Naive thymus-derived CD4-positive, alpha-beta T cell (primary cell): ENCODE results near the gene LRP2. TPM values are rescaled to one million over a fixed set of nuclear protein-coding genes. Genes with fewer than 3 reads are reported as not detected.

Experiments
- ATAC-seq: fragments of 150-1000 bp; cut with Tn5 transposase; 2 replicates; pipeline ENCODE4 v1.10.0; 2021; ENCODE audit warnings: mild to moderate bottlenecking, moderate library complexity
- CTCF ChIA-PET: fragments of 350-600 bp; sonication (Branson Sonifier 250); formaldehyde crosslinking; loops from one replicate; lab custom pipeline; 2021; ENCODE audit warnings: antibody characterized with exemption; lab: Charles Lee
- POLR2A ChIA-PET: fragments of 350-600 bp; sonication (Branson Sonifier 250); formaldehyde crosslinking; loops from one replicate; lab custom pipeline; 2021; ENCODE audit warnings: antibody characterized with exemption, inconsistent platforms; lab: Charles Lee
- DNase-seq, 9 donors: peaks; one replicate each; pipeline versions ENCODE4 v3.0.0 to v3.0.0-alpha.2; 2020 to 2022; ENCODE audit warnings: mixed read lengths in 1 of 9
- H3K27ac ChIP-seq: one replicate; pipeline ENCODE4 v1.7.0; 2013; ENCODE audit warnings: mild to moderate bottlenecking, low read depth, low read length, moderate library complexity
- H3K27me3 ChIP-seq, 2 donors: one replicate each; pipeline ENCODE4 v1.7.0; 2013; ENCODE audit warnings: low read length in 2 of 2, mild to moderate bottlenecking in 2 of 2, moderate library complexity in 2 of 2; ENCODE audit not compliant: control insufficient read depth in 2 of 2, insufficient read depth in 2 of 2
- H3K36me3 ChIP-seq, 3 experiments: 1 replicate in 2 of 3; 2 replicates in 1 of 3; pipeline ENCODE4 v1.7.0; 2013; ENCODE audit warnings: low read length in 3 of 3, mild to moderate bottlenecking in 3 of 3, moderate library complexity in 1 of 3; ENCODE audit not compliant: insufficient read depth in 3 of 3, control insufficient read depth in 2 of 3
- H3K4me1 ChIP-seq, 2 donors: one replicate each; pipeline ENCODE4 v1.7.0; 2013; ENCODE audit warnings: low read length in 2 of 2, mild to moderate bottlenecking in 2 of 2, moderate library complexity in 1 of 2; ENCODE audit not compliant: control insufficient read depth in 2 of 2, insufficient read depth in 2 of 2
- H3K4me3 ChIP-seq: 2 replicates; pipeline ENCODE4 v1.7.0; 2013; ENCODE audit warnings: mild to moderate bottlenecking, low read length
- H3K9me3 ChIP-seq, 3 experiments: 1 replicate in 2 of 3; 2 replicates in 1 of 3; pipeline ENCODE4 v1.7.0; 2013; ENCODE audit warnings: low read length in 3 of 3; ENCODE audit not compliant: control insufficient read depth in 2 of 3
- H3K27ac Mint-ChIP-seq, 9 donors: one replicate each; pipeline ENCODE4 v1.8.0; 2020 to 2022; ENCODE audit warnings: mixed read lengths in 9 of 9, mild to moderate bottlenecking in 8 of 9, moderate library complexity in 5 of 9, inconsistent platforms in 2 of 9
- H3K27me3 Mint-ChIP-seq, 5 donors: one replicate each; pipeline ENCODE4 v1.8.0; 2021 to 2022; ENCODE audit warnings: mixed read lengths in 5 of 5, mild to moderate bottlenecking in 1 of 5
- H3K36me3 Mint-ChIP-seq, 5 donors: one replicate each; pipeline ENCODE4 v1.8.0; 2020 to 2022; ENCODE audit warnings: mixed read lengths in 5 of 5, mild to moderate bottlenecking in 3 of 5, inconsistent platforms in 1 of 5
- H3K4me1 Mint-ChIP-seq, 7 donors: one replicate each; pipeline ENCODE4 v1.8.0; 2020 to 2022; ENCODE audit warnings: mixed read lengths in 7 of 7, mild to moderate bottlenecking in 3 of 7, inconsistent platforms in 1 of 7
- H3K4me3 Mint-ChIP-seq, 10 donors: one replicate each; pipeline ENCODE4 v1.8.0; 2020 to 2022; ENCODE audit warnings: mild to moderate bottlenecking in 10 of 10, mixed read lengths in 10 of 10, moderate library complexity in 6 of 10, inconsistent platforms in 2 of 10
- H3K9me3 Mint-ChIP-seq, 11 donors: one replicate each; pipeline ENCODE4 v1.8.0; 2020 to 2022; ENCODE audit warnings: mixed read lengths in 11 of 11, mild to moderate bottlenecking in 4 of 11, inconsistent platforms in 1 of 11, moderate library complexity in 1 of 11
- intact Hi-C, 2 donors: fragments of 100-400 bp; cut with micrococcal nuclease; formaldehyde crosslinking; loops; one replicate each; pipeline ENCODE4 v1.15.1; 2023
- polyA plus RNA-seq, 2 donors: library from polyadenylated mRNA; unstranded; fragments of 300-500 nt; fragmentation: Illumina TruSeq; gene quantifications; one replicate each; pipeline ENCODE4 v1.2.3, GENCODE V29; 2021
- total RNA-seq, 6 experiments: library from RNA in 5 of 6; stranded (reverse) in 5 of 6; gene quantifications; 1 replicate in 5 of 6; 2 replicates in 1 of 6; pipeline ENCODE4 v1.2.3 and lab custom pipeline; 2021 to 2026

The LRP2 gene
- total and polyA plus RNA-seq, 7 experiments from 2014 or later: 0.15 TPM; not detected in 6

- H3K4me1 ChIP-seq: no peaks in the 10 kb centered on the region
- no peak overlapping the region for H3K4me3 ChIP-seq
- H3K36me3 ChIP-seq: no peaks in the 10 kb centered on the region
- H3K9me3 ChIP-seq: no peaks in the 10 kb centered on the region
- Mint-ChIP-seq H3K4me3 (no peak overlapping the region), H3K27me3 (no peaks in the 10 kb centered on the region), H3K9me3 (peaks cover 0 to 13% (median 0%) of the 10 kb centered on the region in 11 donors), H3K27ac (no peak overlapping the region), H3K4me1 (peaks cover 0 to 5% (median 0%) of the 10 kb centered on the region in 7 donors), H3K36me3 (peaks cover 0 to 2% (median 0%) of the 10 kb centered on the region in 5 donors)
- no peak for DNase-seq
- ATAC-seq: peak; percentile 73
- H3K27ac ChIP-seq: no peak overlapping the region
- H3K27me3 ChIP-seq: no peaks in the 10 kb centered on the region
- CTCF ChIA-PET: no interaction called here
- intact Hi-C loops: no loop called here
- POLR2A ChIA-PET: no interaction called here
Measured at GRCh38 chr2:169080250-169081069, 281.9 kb downstream of the LRP2 start.

DNA sequence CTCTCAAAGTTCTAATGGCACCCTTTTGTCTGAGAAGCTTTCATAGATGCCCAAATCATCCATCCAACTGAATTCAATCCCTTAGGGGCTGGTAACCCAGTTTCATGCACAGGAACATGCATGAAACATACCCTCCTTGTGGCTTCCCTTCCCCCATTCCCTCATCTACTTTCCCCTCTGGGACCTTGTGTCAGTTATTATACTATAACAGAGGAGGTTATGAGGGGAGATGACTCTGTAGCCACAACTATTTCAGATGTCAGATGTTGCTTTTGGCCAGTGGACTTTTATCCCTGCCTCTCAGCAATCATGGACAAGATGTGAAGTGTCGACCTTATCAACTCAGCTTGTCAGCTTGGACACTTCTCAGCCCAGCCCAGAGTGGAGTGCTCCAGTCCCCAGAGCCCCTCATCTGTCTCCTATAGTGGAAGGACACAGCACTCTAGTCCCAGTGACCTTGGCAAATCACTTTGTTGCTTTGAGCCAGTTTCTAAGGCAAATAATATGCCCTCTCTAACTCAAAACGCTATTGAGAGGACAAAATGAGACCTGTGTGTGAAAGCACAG lies 284.6 kb downstream of the LRP2 start:
- CTCF ChIA-PET: no interaction called here
- Histone ChIP-seq H3K36me3 (no peaks in the 10 kb centered on the region), H3K9me3 (no peaks in the 10 kb centered on the region), H3K4me3 (no peak overlapping the region), H3K27me3 (no peaks in the 10 kb centered on the region), H3K4me1 (no peaks in the 10 kb centered on the region), H3K27ac (no peak overlapping the region)
- Mint-ChIP-seq H3K36me3 (peaks cover 0 to 2% (median 0%) of the 10 kb centered on the region in 5 donors), H3K4me3 (no peak overlapping the region), H3K27ac (no peak overlapping the region), H3K27me3 (no peaks in the 10 kb centered on the region), H3K9me3 (peaks cover 0 to 5% (median 0%) of the 10 kb centered on the region in 11 donors), H3K4me1 (peaks cover 0 to 13% (median 1%) of the 10 kb centered on the region in 7 donors)
- intact Hi-C loops: no loop called here
- POLR2A ChIA-PET: no interaction called here
- DNase-seq (no peak), ATAC-seq (no peak)

Other genes starting within 250 kb of the LRP2 start
- 1 to 10 TPM; 2.0 to 3.8 (median 2.6) TPM for gene BBS5, start 117.0 kb upstream of the LRP2 start, total RNA-seq
- 1 to 10 TPM; 1.3 to 1.6 TPM for gene BBS5, start 117.0 kb upstream of the LRP2 start, polyA plus RNA-seq
- 1 to 10 TPM in 1 of 5 experiments, under 1 TPM in 2, not detected in 2; 0.41 to 1.1 (median 0.51) TPM for gene KLHL41, start 147.2 kb upstream of the LRP2 start, total RNA-seq
- gene KLHL41, start 147.2 kb upstream of the LRP2 start, polyA plus RNA-seq: under 1 TPM in 1 of 2 donors, not detected in 1; 0.20 TPM
- 10 to 100 TPM; 13.5 to 43.5 (median 31.0) TPM for gene FASTKD1, start 211.3 kb upstream of the LRP2 start, total RNA-seq
- 10 to 100 TPM; 16.3 to 16.6 TPM for gene FASTKD1, start 211.3 kb upstream of the LRP2 start, polyA plus RNA-seq
- gene PPIG, start 221.8 kb upstream of the LRP2 start, total RNA-seq: 10 to 100 TPM; 50.6 to 86.1 (median 73.7) TPM
- 100 to 1,000 TPM in 1 of 2 donors, 10 to 100 TPM in 1; 71.8 to 104 TPM for gene PPIG, start 221.8 kb upstream of the LRP2 start, polyA plus RNA-seq